Amniotic stem cell (primary cell): ENCODE measurements around the gene ERCC1.

ENCODE experiments used
- DNase-seq: peaks from one replicate; lab custom pipeline; 2025; lab: John Stamatoyannopoulos, UW

The ERCC1 gene

DNA sequence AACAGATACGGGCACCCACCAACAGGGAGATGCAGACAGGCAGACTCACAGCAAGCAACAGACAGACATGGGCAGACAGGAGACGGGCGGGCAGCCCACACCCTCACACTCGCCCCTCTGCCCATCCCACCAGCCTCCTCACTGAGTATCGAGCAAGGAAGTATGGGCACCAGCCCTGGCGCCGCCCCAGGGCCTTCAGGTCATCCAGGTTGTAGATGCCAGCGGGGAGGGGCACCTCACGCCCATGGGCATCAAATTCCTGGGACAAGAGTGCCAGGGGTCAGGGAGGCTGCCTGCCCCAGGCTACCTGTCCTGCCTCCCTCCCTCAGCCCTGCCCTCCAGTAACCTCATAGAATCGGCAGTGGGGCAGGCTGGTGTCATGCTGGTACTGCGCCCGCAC, 59.0 kb downstream of the ERCC1 start:
- DNase-seq = no peak

DNA sequence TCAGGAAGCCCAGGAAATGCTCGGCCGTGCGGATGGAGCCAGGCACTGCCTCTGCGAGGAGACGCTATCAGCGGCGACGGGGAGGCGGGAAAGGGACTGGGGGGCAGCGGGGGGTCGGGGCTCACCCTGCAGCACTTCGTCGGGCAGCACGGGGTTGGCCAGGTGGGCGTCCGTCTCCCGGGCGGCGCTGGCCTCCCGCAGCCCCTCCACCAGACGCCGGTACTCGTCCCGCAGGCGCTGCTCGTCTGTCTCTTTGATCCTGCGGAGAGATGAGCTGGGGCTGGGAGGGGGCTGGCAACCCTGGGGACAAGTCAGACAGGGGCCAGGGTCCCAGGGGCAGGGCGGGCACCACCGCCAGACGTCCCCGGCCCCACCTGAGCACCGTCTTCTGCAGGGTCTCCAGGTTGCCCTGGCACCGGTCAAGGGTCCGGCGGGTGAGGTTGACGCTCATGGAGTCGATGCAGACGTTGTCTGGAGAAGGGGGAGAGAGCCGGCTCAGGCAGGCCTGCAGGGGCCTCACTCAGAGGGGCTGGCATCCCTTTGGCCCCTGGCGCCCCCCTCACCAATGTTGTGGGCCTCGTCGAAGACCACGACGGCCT, 59.8 kb downstream of the ERCC1 start:
- DNase-seq = no peak

DNA sequence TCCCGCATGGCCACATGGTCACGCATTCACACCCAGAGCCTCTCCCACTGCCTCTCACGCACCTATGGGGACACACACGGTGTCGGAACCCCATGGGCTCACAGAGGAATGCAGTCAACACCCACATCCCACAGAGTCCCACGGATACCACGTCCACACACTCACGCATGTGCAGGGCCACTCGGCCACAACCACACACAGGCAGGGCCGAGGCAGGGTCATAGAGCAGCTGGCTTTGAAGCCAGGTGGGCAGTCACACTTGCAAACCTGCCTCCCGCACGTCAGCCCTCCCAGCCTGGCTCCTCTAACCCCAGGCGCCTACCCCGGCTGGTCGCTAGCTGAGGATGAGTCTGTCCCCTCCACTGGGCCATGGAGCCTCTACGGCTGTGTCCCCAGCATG, 61.4 kb downstream of the ERCC1 start:
- no peak for DNase-seq

DNA sequence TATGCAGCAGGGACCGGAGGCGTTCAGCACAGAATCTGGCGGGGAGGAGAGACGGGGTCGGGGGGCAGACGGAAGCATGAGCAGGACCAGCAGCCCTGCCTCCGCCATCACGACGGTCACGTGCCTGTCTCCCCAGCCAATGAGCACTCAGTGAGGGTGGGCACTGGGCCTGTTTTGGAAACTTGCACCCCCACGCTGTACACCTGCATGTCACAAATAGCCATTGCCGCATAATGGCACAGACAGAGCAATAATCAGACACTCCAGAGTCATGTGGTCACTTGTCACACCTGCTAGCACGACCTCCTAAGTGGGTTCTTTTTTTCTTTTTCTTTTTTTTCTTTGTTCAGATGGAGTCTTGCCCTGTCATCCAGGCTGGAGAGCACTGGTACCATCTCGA, 62.1 kb downstream of the ERCC1 start:
- DNase-seq = no peak

DNA sequence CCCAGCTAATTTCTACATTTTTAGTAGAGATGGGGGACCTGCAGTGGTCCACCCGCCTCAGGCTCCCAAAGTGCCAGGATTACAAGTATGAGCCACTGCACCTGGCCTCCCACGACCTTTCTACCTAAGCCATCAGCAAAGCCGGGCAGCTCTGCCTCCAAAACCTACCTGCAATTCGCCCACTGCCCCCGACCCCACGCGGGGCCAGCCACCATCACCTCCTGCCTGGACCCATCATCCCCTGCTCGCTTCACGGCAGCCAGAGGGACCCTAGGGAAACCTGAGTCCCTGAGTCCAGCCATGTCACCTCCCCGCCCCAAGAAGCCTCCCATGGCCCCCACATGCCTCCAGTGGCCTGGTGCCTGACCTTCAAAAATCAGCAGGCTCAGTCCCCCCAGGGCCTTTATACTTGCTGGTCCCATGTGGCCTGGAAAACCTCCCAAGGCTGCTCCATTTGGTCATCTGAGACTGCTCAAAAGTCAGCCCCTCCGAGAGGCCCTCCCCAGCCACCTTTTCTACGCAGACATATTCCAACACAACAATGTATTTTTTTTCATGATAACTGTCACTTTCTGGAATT, 65.4 kb downstream of the ERCC1 start:
- DNase-seq = no peak

DNA sequence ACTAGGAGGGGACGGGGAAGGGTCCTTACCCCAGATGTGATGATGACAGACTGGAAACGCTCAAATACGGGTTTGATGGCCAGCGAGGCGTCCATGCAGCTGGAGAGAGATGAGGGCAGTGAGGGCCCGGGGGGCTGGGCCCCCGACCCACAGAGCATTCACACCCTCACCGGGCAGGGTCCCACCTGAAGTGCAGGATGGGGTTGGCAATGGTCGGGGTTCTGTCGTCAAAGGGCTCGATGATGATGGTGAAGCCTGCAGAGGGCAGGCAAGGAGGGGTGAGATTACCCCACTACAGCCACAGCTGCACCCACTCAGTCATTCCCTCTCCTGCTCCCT, 66.3 kb downstream of the ERCC1 start:
- DNase-seq = no peak
